Adrenal gland (tissue), 12 donors: ENCODE data around the gene SLC29A1. TPM values are rescaled to one million over a fixed set of nuclear protein-coding genes. Genes with fewer than 3 reads are reported as not detected.
"Not testable (repeated sequence)": the region's sequence is repeated elsewhere in the genome, so short reads cannot be mapped to it uniquely, and the experiment has no call there.

ENCODE experiments used
- DNase-seq, 7 donors: peaks; one replicate each; pipeline ENCODE4 v3.0.0-alpha.2; 2019 to 2020
- H3K27ac ChIP-seq, 5 donors: fragments of 200-600 bp; sonication (generic) in 4 of 5; 1 replicate in 3 of 5; 2 replicates in 2 of 5; pipeline versions ENCODE4 v1.5.1 to v1.8.0; 2016 to 2020; ENCODE audit warnings: mild to moderate bottlenecking in 1 of 5
- H3K27me3 ChIP-seq: fragments of 200-600 bp; 2 replicates; pipeline ENCODE4 v1.8.0; 2021
- H3K36me3 ChIP-seq, 2 donors: fragments of 200-600 bp; replicated peaks in 1 of 2; 1 replicate in 1 of 2; 2 replicates in 1 of 2; pipeline versions ENCODE4 v1.5.1 to v1.8.0; 2018 to 2022
- H3K4me1 ChIP-seq, 2 donors: fragments of 200-600 bp; replicated peaks in 1 of 2; 1 replicate in 1 of 2; 2 replicates in 1 of 2; pipeline versions ENCODE4 v1.5.1 to v1.8.0; 2018 to 2021
- H3K4me3 ChIP-seq, 4 donors: fragments of 200-600 bp; sonication (generic) in 3 of 4; one replicate each; pipeline ENCODE4 v1.5.1; 2016 to 2018
- H3K9me3 ChIP-seq, 3 donors: fragments of 200-600 bp; sonication (generic) in 1 of 3; replicated peaks in 1 of 3; 1 replicate in 2 of 3; 2 replicates in 1 of 3; pipeline versions ENCODE4 v1.5.1 to v1.8.0; 2016 to 2021
- CTCF ChIP-seq, 6 experiments: fragments of 450-650 bp in 4 of 6; fragments of 200-600 bp in 2 of 6; sonication (generic) in 1 of 6; IDR thresholded peaks; 1 replicate in 5 of 6; 2 replicates in 1 of 6; pipeline versions ENCODE4 v1.5.1 to v1.8.0; 2016 to 2021; ENCODE audit warnings: antibody characterized with exemption in 6 of 6, mild to moderate bottlenecking in 2 of 6, moderate library complexity in 1 of 6
- POLR2A ChIP-seq, 2 donors: fragments of 450-650 bp; IDR thresholded peaks; one replicate each; pipeline ENCODE4 v1.6.1; 2017; ENCODE audit warnings: antibody characterized with exemption in 2 of 2, mild to moderate bottlenecking in 2 of 2, moderate library complexity in 1 of 2
- WGBS, 4 donors: extraction: QIAGEN DNeasy Blood & Tissue Kit in 2 of 4; methylation state at CpG; one replicate each; pipeline versions ENCODE4 v1.1.5 to v1.1.7; 2013 to 2017; 5-methylcytosine and 5-hydroxymethylcytosine counted together
- intact Hi-C, 2 donors: fragments of 100-400 bp; cut with DNase I; formaldehyde crosslinking; loops; one replicate each; pipeline versions ENCODE4 v1.14.1 to v1.15.0; 2022 to 2023
- polyA plus RNA-seq, 3 donors: library from polyadenylated mRNA; stranded (reverse); fragments of 200-250 nt in 2 of 3; fragments of 350-450 nt in 1 of 3; fragmentation: Illumina TruSeq in 1 of 3; extraction: RNeasy Lipid Tissue Mini Kit (QIAGEN cat#74804) in 1 of 3; gene quantifications; one replicate each; pipeline ENCODE4 v1.2.3, GENCODE V29; 2013 to 2014
- total RNA-seq, 9 donors: library from RNA; depleted of rRNA in 4 of 9; stranded (reverse); fragments of >200 nt in 4 of 9; fragments of 120-200 nt in 1 of 9; fragmentation: NEBNext Ultra II Directional in 1 of 9; extraction: Animal tissue kit (Norgen Biotek cat#: 25700) in 1 of 9; gene quantifications; one replicate each; pipeline versions ENCODE4 v1.1.0 to v1.2.4, GENCODE V29; 2013 to 2023
- donor health status: healthy with polysubstance abuse.
- donor health status: Bipolar disorder and iron deficiency.
- donor health status: DM: yes; HTN: yes; CAD: no.
- donor health status: DM: no; HTN: no; CAD: no.
- donor health status: DM: no; HTN: no; CAD: no.
- donor health status: DM: yes; HTN: yes; CAD: no.

SLC29A1 gene
- total and polyA plus RNA-seq, 12 donors: 48.6 to 356 (median 134) TPM

- Histone ChIP-seq H3K27me3 (no peaks in the 10 kb centered on the region), H3K27ac (peak overlapping the region; percentile 35 to 90 (median 52)), H3K36me3 (peaks cover 0 to 36% of the 10 kb centered on the region in 2 donors), H3K4me3 (no peak overlapping the region), H3K9me3 (no peaks in the 10 kb centered on the region), H3K4me1 (peaks cover 64 to 85% of the 10 kb centered on the region in 2 donors)
- 61 to 100% (median 73%) methylated on average over 2 to 7 of the region's 7 CpGs for WGBS, 4 donors
- TF ChIP-seq POLR2A (IDR thresholded peaks at IDR 0.05) (no peak), CTCF (IDR thresholded peaks at IDR 0.05) (no peak)
- intact Hi-C loops: no loop called here
- peak in 2 of 7 donors; percentile 34 to 56 for DNase-seq
Measured at GRCh38 chr6:44228433-44228832, 5.0 kb downstream of the SLC29A1 start.

- intact Hi-C loops: no loop called here
- Histone ChIP-seq H3K36me3 (peaks cover 0 to 36% of the 10 kb centered on the region in 2 donors), H3K9me3 (no peaks in the 10 kb centered on the region), H3K27me3 (no peaks in the 10 kb centered on the region), H3K27ac (peak overlapping the region; percentile 35 to 90 (median 52)), H3K4me3 (peak overlapping the region in 1 of 4 donors; percentile 9), H3K4me1 (peaks cover 65 to 85% of the 10 kb centered on the region in 2 donors)
- TF ChIP-seq POLR2A (IDR thresholded peaks at IDR 0.05) (no peak), CTCF (IDR thresholded peaks at IDR 0.05) (no peak)
- WGBS, 4 donors: 43 to 63% (median 47%) methylated on average over 5 of the region's 5 CpGs
- no peak for DNase-seq
Measured at GRCh38 chr6:44228836-44229235, 5.4 kb downstream of the SLC29A1 start.

- Histone ChIP-seq H3K4me3 (peak overlapping the region in 1 of 4 donors; percentile 9), H3K9me3 (no peaks in the 10 kb centered on the region), H3K4me1 (peaks cover 65 to 85% of the 10 kb centered on the region in 2 donors), H3K27me3 (no peaks in the 10 kb centered on the region), H3K36me3 (peaks cover 0 to 36% of the 10 kb centered on the region in 2 donors), H3K27ac (peak overlapping the region; percentile 35 to 90 (median 52))
- peak; percentile 70 to 92 (median 89) for DNase-seq
- intact Hi-C loops: loop anchor here (5.0 to 10.0 kb wide), 3 partner anchors 57 to 135 kb away; no protein-coding TSS in a partner anchor
- no peak for TF ChIP-seq CTCF (IDR thresholded peaks at IDR 0.05)
- peak in 1 of 2 donors; percentile 53 for TF ChIP-seq POLR2A (IDR thresholded peaks at IDR 0.05)
- WGBS, 4 donors: 29 to 42% (median 38%) methylated on average over 8 to 11 of the region's 11 CpGs
Measured at GRCh38 chr6:44229376-44230033, 6.1 kb downstream of the SLC29A1 start.

GRCh38 chr6:44230034-44230675, 6.8 kb downstream of the SLC29A1 start:
- Histone ChIP-seq H3K27ac (peak overlapping the region in 4 of 5 donors; percentile 16 to 90 (median 68)), H3K4me1 (peaks cover 61 to 85% of the 10 kb centered on the region in 2 donors)
- intact Hi-C loops: loop anchor here (5.0 to 10.0 kb wide), 3 partner anchors 58 to 135 kb away; no protein-coding TSS in a partner anchor

GRCh38 chr6:44231426-44231825, 8.0 kb downstream of the SLC29A1 start:
- H3K27me3 ChIP-seq, DNase-seq, H3K4me3 ChIP-seq, H3K9me3 ChIP-seq: not testable (repeated sequence)
- intact Hi-C loops: loop anchor here (5.0 to 10.0 kb wide), 3 partner anchors 59 to 137 kb away; no protein-coding TSS in a partner anchor
- Histone ChIP-seq H3K36me3 (peaks cover 0 to 36% of the 10 kb centered on the region in 2 donors), H3K27ac (peak overlapping the region in 2 of 5 donors; percentile 88 to 90), H3K4me1 (peaks cover 54 to 73% of the 10 kb centered on the region in 2 donors)
- 82 to 89% (median 87%) methylated on average over 9 of the region's 9 CpGs for WGBS, 4 donors

More at GRCh38 chr6:44230034-44230675, 6.8 kb downstream of the SLC29A1 start:
- no peak overlapping the region for H3K4me3 ChIP-seq
- no peaks in the 10 kb centered on the region for H3K9me3 ChIP-seq
- 62 to 82% (median 77%) methylated on average over 3 to 10 of the region's 10 CpGs for WGBS, 4 donors
- no peak for TF ChIP-seq POLR2A (IDR thresholded peaks at IDR 0.05)
- TF ChIP-seq CTCF (IDR thresholded peaks at IDR 0.05): no peak
- H3K36me3 ChIP-seq: peaks cover 0 to 36% of the 10 kb centered on the region in 2 donors
- H3K27me3 ChIP-seq: no peaks in the 10 kb centered on the region
- peak in 1 of 7 donors; percentile 21 for DNase-seq
